T-cell (primary cell): ENCODE measurements around the gene SNX7. TPM values are rescaled to one million over a fixed set of nuclear protein-coding genes. Genes with fewer than 3 reads are reported as not detected.

Experiments
- ATAC-seq, 4 experiments: fragments of 200-7000 bp in 3 of 4; fragments of 150-1000 bp in 1 of 4; cut with Tn5 transposase; replicated peaks in 1 of 4; 1 replicate in 3 of 4; 2 replicates in 1 of 4; pipeline ENCODE4 v1.10.0; 2021; ENCODE audit warnings: moderate library complexity in 3 of 4, mild to moderate bottlenecking in 2 of 4, moderate number of reproducible peaks in 1 of 4
- CTCF ChIA-PET, 2 donors: fragments of 300-600 bp; sonication (Branson Sonifier 250); formaldehyde crosslinking; loops; one replicate each; lab custom pipeline; 2022; ENCODE audit warnings: antibody characterized with exemption in 2 of 2; lab: Charles Lee
- POLR2A ChIA-PET, 2 donors: fragments of 300-600 bp; sonication (Branson Sonifier 250); formaldehyde crosslinking; loops; one replicate each; lab custom pipeline; 2022; ENCODE audit warnings: antibody characterized with exemption in 2 of 2; lab: Charles Lee
- DNase-seq, 35 experiments: peaks; one replicate each; pipeline versions ENCODE4 v3.0.0 to v3.0.0-alpha.2; 2013 to 2023
- H3K27ac ChIP-seq: one replicate; pipeline ENCODE4 v1.5.1; 2013; ENCODE audit warnings: low read length
- H3K27me3 ChIP-seq, 2 experiments: replicated peaks in 1 of 2; 1 replicate in 1 of 2; 2 replicates in 1 of 2; pipeline versions ENCODE4 v1.6.1 to v1.7.0; 2013; ENCODE audit warnings: low read length in 1 of 2, mixed read lengths in 1 of 2; ENCODE audit not compliant: control insufficient read depth in 2 of 2, insufficient read depth in 2 of 2; ENCODE audit errors: extremely low read depth in 1 of 2
- H3K36me3 ChIP-seq, 2 donors: 1 replicate in 1 of 2; 2 replicates in 1 of 2; pipeline versions ENCODE4 v1.6.1 to v1.7.0; 2013; ENCODE audit warnings: low read length in 1 of 2; ENCODE audit not compliant: control insufficient read depth in 2 of 2, insufficient read depth in 1 of 2; ENCODE audit errors: extremely low read depth in 1 of 2
- H3K4me1 ChIP-seq, 2 experiments: 1 replicate in 1 of 2; 2 replicates in 1 of 2; pipeline versions ENCODE4 v1.6.1 to v1.7.0; 2013; ENCODE audit warnings: low read length in 2 of 2, mixed read lengths in 1 of 2; ENCODE audit not compliant: insufficient read depth in 2 of 2, control insufficient read depth in 1 of 2; ENCODE audit errors: extremely low read depth in 1 of 2
- H3K4me3 ChIP-seq, 2 donors: 1 replicate in 1 of 2; 2 replicates in 1 of 2; pipeline versions ENCODE4 v1.5.1 to v1.7.0; 2013; ENCODE audit warnings: mild to moderate bottlenecking in 2 of 2, low read length in 1 of 2, moderate library complexity in 1 of 2; ENCODE audit not compliant: control insufficient read depth in 1 of 2; ENCODE audit errors: extremely low read depth in 1 of 2
- H3K9me3 ChIP-seq: 2 replicates; pipeline ENCODE4 v1.7.0; 2013
- H3K27ac Mint-ChIP-seq, 2 donors: one replicate each; pipeline ENCODE4 v1.8.0; 2020 to 2021; ENCODE audit warnings: mild to moderate bottlenecking in 2 of 2, mixed read lengths in 2 of 2
- H3K27me3 Mint-ChIP-seq, 2 donors: one replicate each; pipeline ENCODE4 v1.8.0; 2021 to 2022; ENCODE audit warnings: mixed read lengths in 2 of 2
- H3K36me3 Mint-ChIP-seq: one replicate; pipeline ENCODE4 v1.8.0; 2021; ENCODE audit warnings: mixed read lengths
- H3K4me1 Mint-ChIP-seq, 3 donors: one replicate each; pipeline ENCODE4 v1.8.0; 2020 to 2022; ENCODE audit warnings: mixed read lengths in 3 of 3, mild to moderate bottlenecking in 1 of 3
- H3K4me3 Mint-ChIP-seq, 3 donors: one replicate each; pipeline ENCODE4 v1.8.0; 2020 to 2022; ENCODE audit warnings: mild to moderate bottlenecking in 3 of 3, mixed read lengths in 3 of 3, moderate library complexity in 3 of 3
- H3K9me3 Mint-ChIP-seq, 3 donors: one replicate each; pipeline ENCODE4 v1.8.0; 2020 to 2022; ENCODE audit warnings: mixed read lengths in 3 of 3
- WGBS: methylation state at CpG from one replicate; pipeline ENCODE4 v1.1.5; 2013; ENCODE audit warnings: missing lambda C conversion rate; ENCODE audit not compliant: insufficient coverage; 5-methylcytosine and 5-hydroxymethylcytosine counted together
- total RNA-seq, 35 experiments: library from RNA in 6 of 35; stranded (reverse) in 6 of 35; fragments of 120-200 nt in 1 of 35; gene quantifications; one replicate each; pipeline versions ENCODE4 v1.2.1 to v1.2.4 and lab custom pipeline; 2013 to 2026

SNX7 gene
- total RNA-seq, 5 donors from 2014 or later (not counting 1 experiment from before 2014, with no cell fraction given): 0.36 to 1.3 (median 0.47) TPM; not detected in 2

GRCh38 chr1:98692482-98692881 is 31.0 kb downstream of the SNX7 start:
- H3K4me3 Mint-ChIP-seq: no peak overlapping the region
- no peaks in the 10 kb centered on the region for H3K4me1 Mint-ChIP-seq
- no peak overlapping the region for H3K4me3 ChIP-seq
- H3K36me3 ChIP-seq: no peaks in the 10 kb centered on the region
- no peaks in the 10 kb centered on the region for H3K36me3 Mint-ChIP-seq
- ATAC-seq (no peak), DNase-seq (no peak)
- H3K4me1 ChIP-seq: no peaks in the 10 kb centered on the region
- ChIA-PET CTCF (no interaction called here), POLR2A (no interaction called here)
- peaks cover 0 to 4% of the 10 kb centered on the region in 2 donors for H3K27me3 Mint-ChIP-seq
- no peaks in the 10 kb centered on the region for H3K9me3 ChIP-seq
- no CpG with 5 or more reads among the region's 2 CpGs for WGBS
- no peaks in the 10 kb centered on the region for H3K9me3 Mint-ChIP-seq
- no peaks in the 10 kb centered on the region for H3K27me3 ChIP-seq
- H3K27ac ChIP-seq: no peak overlapping the region
- H3K27ac Mint-ChIP-seq: no peak overlapping the region

- no peaks in the 10 kb centered on the region for H3K36me3 ChIP-seq
- no peaks in the 10 kb centered on the region for H3K4me1 Mint-ChIP-seq
- DNase-seq: no peak
- no CpG with 5 or more reads among the region's 2 CpGs for WGBS
- H3K27ac Mint-ChIP-seq: no peak overlapping the region
- peaks cover 0 to 2% of the 10 kb centered on the region in 2 donors for H3K27me3 Mint-ChIP-seq
- H3K36me3 Mint-ChIP-seq: no peaks in the 10 kb centered on the region
- H3K9me3 Mint-ChIP-seq: no peaks in the 10 kb centered on the region
- no peaks in the 10 kb centered on the region for H3K27me3 ChIP-seq
- H3K9me3 ChIP-seq: no peaks in the 10 kb centered on the region
- ChIA-PET CTCF (interaction anchor here in 1 of 2 donors (0.6 kb wide), 1 partner anchor 672 kb away, joined by 3 read pairs; no protein-coding TSS in a partner anchor), POLR2A (interaction anchor here in 1 of 2 donors (0.6 kb wide), 1 partner anchor 16 kb away, joined by 3 read pairs; no protein-coding TSS in a partner anchor)
- no peak overlapping the region for H3K4me3 Mint-ChIP-seq
- no peak for ATAC-seq
- no peaks in the 10 kb centered on the region for H3K4me1 ChIP-seq
- H3K4me3 ChIP-seq: no peak overlapping the region
- no peak overlapping the region for H3K27ac ChIP-seq
Measured at GRCh38 chr1:98693385-98693784, 31.9 kb downstream of the SNX7 start.

DNA sequence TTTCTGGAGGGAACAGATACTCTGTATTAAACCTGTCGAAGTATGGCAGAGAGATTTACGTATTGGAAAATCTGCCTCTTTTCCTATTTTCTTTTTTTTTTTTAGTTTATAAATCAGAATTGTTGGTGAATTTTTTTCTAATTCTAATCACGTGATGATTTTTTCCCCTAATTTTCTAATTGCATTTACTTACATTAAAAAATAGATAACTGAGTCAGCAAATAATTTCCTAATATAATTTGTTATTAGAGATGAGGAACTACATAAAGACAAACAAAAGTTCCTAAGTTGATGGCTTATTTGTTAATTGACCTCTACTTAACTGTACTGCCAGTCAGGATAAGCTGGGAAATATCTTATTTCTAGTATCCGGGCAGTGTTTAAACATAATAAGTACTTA is 34.6 kb downstream of the SNX7 start:
- H3K36me3 ChIP-seq: no peaks in the 10 kb centered on the region
- ATAC-seq: no peak
- Mint-ChIP-seq H3K36me3 (no peaks in the 10 kb centered on the region), H3K9me3 (no peaks in the 10 kb centered on the region), H3K4me1 (no peaks in the 10 kb centered on the region), H3K27ac (no peak overlapping the region), H3K4me3 (no peak overlapping the region), H3K27me3 (no peaks in the 10 kb centered on the region)
- no peaks in the 10 kb centered on the region for H3K4me1 ChIP-seq
- no peaks in the 10 kb centered on the region for H3K9me3 ChIP-seq
- ChIA-PET POLR2A (no interaction called here), CTCF (no interaction called here)
- no CpG with 5 or more reads among the region's 4 CpGs for WGBS
- H3K4me3 ChIP-seq: no peak overlapping the region
- H3K27ac ChIP-seq: no peak overlapping the region
- no peaks in the 10 kb centered on the region for H3K27me3 ChIP-seq
- no peak for DNase-seq

DNA sequence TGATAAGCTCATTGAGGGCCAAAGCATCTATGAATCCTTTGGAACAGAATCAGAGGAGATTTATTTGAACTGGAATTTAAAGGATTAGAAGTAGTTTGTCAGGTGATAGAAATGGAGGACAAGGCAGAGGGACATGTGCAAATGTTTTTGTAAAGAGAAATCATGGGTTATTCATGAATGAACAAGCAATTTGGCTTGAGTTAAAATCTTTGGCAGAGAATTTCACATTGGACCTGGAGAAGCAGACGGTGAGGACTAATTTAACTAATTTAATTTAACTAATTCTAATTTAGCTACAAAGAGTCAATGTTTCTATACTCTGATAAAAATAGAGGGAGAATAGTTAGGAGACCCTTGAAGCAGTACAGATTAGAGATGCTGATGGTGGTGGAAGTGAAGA is 36.3 kb downstream of the SNX7 start:
- no peaks in the 10 kb centered on the region for H3K4me1 Mint-ChIP-seq
- H3K9me3 Mint-ChIP-seq: no peaks in the 10 kb centered on the region
- no CpG with 5 or more reads among the region's 1 CpG for WGBS
- H3K27ac ChIP-seq: no peak overlapping the region
- H3K36me3 ChIP-seq: no peaks in the 10 kb centered on the region
- ATAC-seq: no peak
- H3K27me3 ChIP-seq: no peaks in the 10 kb centered on the region
- no peaks in the 10 kb centered on the region for H3K27me3 Mint-ChIP-seq
- H3K4me3 ChIP-seq: no peak overlapping the region
- no peaks in the 10 kb centered on the region for H3K36me3 Mint-ChIP-seq
- no peaks in the 10 kb centered on the region for H3K4me1 ChIP-seq
- ChIA-PET CTCF (interaction anchor here in 1 of 2 donors (0.6 kb wide), 1 partner anchor 17 kb away, joined by 3 read pairs; no protein-coding TSS in a partner anchor), POLR2A (interaction anchor here in 1 of 2 donors (0.6 kb wide), 1 partner anchor 1019 kb away, joined by 3 read pairs; no protein-coding TSS in a partner anchor)
- DNase-seq: no peak
- no peaks in the 10 kb centered on the region for H3K9me3 ChIP-seq
- no peak overlapping the region for H3K27ac Mint-ChIP-seq
- H3K4me3 Mint-ChIP-seq: no peak overlapping the region

GRCh38 chr1:98698625-98699024 is 37.1 kb downstream of the SNX7 start:
- H3K4me3 ChIP-seq: no peak overlapping the region
- H3K36me3 ChIP-seq: no peaks in the 10 kb centered on the region
- no peaks in the 10 kb centered on the region for H3K4me1 ChIP-seq
- peaks cover 0 to 2% of the 10 kb centered on the region in 2 donors for H3K27me3 Mint-ChIP-seq
- no peaks in the 10 kb centered on the region for H3K36me3 Mint-ChIP-seq
- H3K9me3 Mint-ChIP-seq: no peaks in the 10 kb centered on the region
- ChIA-PET CTCF (interaction anchor here in 1 of 2 donors (0.6 kb wide), 1 partner anchor 16 kb away, joined by 3 read pairs; no protein-coding TSS in a partner anchor), POLR2A (interaction anchor here in 1 of 2 donors (0.6 kb wide), 1 partner anchor 1019 kb away, joined by 3 read pairs; no protein-coding TSS in a partner anchor)
- H3K9me3 ChIP-seq: no peaks in the 10 kb centered on the region
- no peak for ATAC-seq
- 100% methylated on average over 1 of the region's 3 CpGs for WGBS
- no peaks in the 10 kb centered on the region for H3K27me3 ChIP-seq
- no peak overlapping the region for H3K27ac Mint-ChIP-seq
- no peak overlapping the region for H3K4me3 Mint-ChIP-seq
- DNase-seq: no peak
- no peak overlapping the region for H3K27ac ChIP-seq
- H3K4me1 Mint-ChIP-seq: no peaks in the 10 kb centered on the region

DNA sequence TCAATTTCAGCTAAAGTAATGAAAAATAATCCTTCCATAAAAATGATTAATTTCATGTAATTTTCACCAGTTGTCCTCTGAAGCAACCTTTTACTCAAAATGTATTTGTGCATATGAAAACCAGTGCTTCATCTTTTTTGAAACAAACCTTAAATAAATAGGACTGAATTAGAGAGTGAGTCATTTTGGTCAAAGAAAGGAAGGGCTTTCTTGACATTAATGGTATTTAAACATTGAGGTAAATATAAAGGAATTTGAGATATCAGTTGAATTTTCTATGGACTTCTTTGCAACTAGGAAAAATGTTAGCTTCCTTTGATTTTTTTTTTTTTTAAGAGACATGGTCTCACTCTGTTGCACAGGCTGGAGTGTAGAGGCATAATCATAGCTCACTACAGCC is 38.7 kb downstream of the SNX7 start:
- no peaks in the 10 kb centered on the region for H3K4me1 ChIP-seq
- Mint-ChIP-seq H3K27me3 (peaks cover 0 to 2% of the 10 kb centered on the region in 2 donors), H3K27ac (no peak overlapping the region), H3K4me1 (no peaks in the 10 kb centered on the region), H3K36me3 (no peaks in the 10 kb centered on the region), H3K4me3 (no peak overlapping the region), H3K9me3 (no peaks in the 10 kb centered on the region)
- H3K9me3 ChIP-seq: no peaks in the 10 kb centered on the region
- no peak for ATAC-seq
- ChIA-PET POLR2A (no interaction called here), CTCF (no interaction called here)
- H3K36me3 ChIP-seq: no peaks in the 10 kb centered on the region
- no peak overlapping the region for H3K4me3 ChIP-seq
- no peak for DNase-seq
- H3K27me3 ChIP-seq: no peaks in the 10 kb centered on the region
- no peak overlapping the region for H3K27ac ChIP-seq

DNA sequence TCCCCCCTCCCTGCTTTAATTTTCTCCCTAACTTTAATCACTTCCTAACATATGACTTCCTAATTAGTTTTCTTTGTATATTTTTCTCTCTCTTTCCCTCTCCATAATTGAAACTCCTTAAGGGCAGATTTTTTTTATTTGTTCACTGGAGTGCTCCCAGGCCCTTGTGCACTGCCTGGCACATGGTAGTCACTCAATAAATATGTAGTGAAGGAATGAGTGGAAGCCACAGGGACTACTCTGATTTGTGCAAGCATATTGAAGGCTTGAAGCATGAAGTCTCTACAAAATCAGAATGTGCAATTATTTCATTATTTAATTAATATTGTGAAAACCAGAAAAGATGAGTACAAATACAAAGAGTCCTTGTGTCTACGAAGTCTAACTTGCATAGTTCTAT is 41.5 kb downstream of the SNX7 start:
- Histone ChIP-seq H3K36me3 (no peaks in the 10 kb centered on the region), H3K9me3 (no peaks in the 10 kb centered on the region), H3K27me3 (no peaks in the 10 kb centered on the region), H3K27ac (no peak overlapping the region), H3K4me1 (no peaks in the 10 kb centered on the region), H3K4me3 (no peak overlapping the region)
- ChIA-PET CTCF (no interaction called here), POLR2A (no interaction called here)
- no CpG with 5 or more reads among the region's 1 CpG for WGBS
- Mint-ChIP-seq H3K36me3 (no peaks in the 10 kb centered on the region), H3K27ac (no peak overlapping the region), H3K4me3 (no peak overlapping the region), H3K9me3 (no peaks in the 10 kb centered on the region), H3K4me1 (no peaks in the 10 kb centered on the region), H3K27me3 (peaks cover 2 to 5% of the 10 kb centered on the region in 2 donors)
- no peak for ATAC-seq
- no peak for DNase-seq
